Activated CD4-positive, alpha-beta T cell treated with anti-CD3 and anti-CD28 coated beads, Interleukin-2, Interleukin-6, amounts not matched to agents 100 ng/mL and 50 ng/mL, durations not matched to agents 16 hours and 8 hours (primary cell): Measurements from ENCODE around the gene TTLL8.

Source experiments
- DNase-seq: peaks from one replicate; pipeline ENCODE4 v3.0.0-alpha.2; 2020

The TTLL8 gene

GRCh38 chr22:50040717-50041116 lies 17.4 kb downstream of the TTLL8 start:
- no peak for DNase-seq

- DNase-seq = no peak
These were observed 18.2 kb downstream of the TTLL8 start for GRCh38 chr22:50039669-50040443.

GRCh38 chr22:50035976-50036724 lies 21.9 kb downstream of the TTLL8 start:
- no peak for DNase-seq

- DNase-seq = no peak
These were observed 22.8 kb downstream of the TTLL8 start for GRCh38 chr22:50035131-50035881.

- no peak for DNase-seq
These were observed 23.7 kb downstream of the TTLL8 start for GRCh38 chr22:50034126-50035081.

GRCh38 chr22:50032941-50033601 lies 25.0 kb downstream of the TTLL8 start:
- DNase-seq = no peak

GRCh38 chr22:50032109-50032871 lies 25.8 kb downstream of the TTLL8 start:
- no peak for DNase-seq

- no peak for DNase-seq
These were observed 26.7 kb downstream of the TTLL8 start for GRCh38 chr22:50031189-50032091.

- DNase-seq = peak; percentile 94
These were observed 27.6 kb downstream of the TTLL8 start for GRCh38 chr22:50030297-50031188.

- peak; percentile 51 for DNase-seq
These were observed 30.2 kb downstream of the TTLL8 start for GRCh38 chr22:50027639-50028537.

GRCh38 chr22:50025993-50026392 lies 32.1 kb downstream of the TTLL8 start:
- no peak for DNase-seq

GRCh38 chr22:50022171-50022819 lies 35.8 kb downstream of the TTLL8 start:
- no peak for DNase-seq

- DNase-seq = no peak
These were observed 37.5 kb downstream of the TTLL8 start for GRCh38 chr22:50020606-50021005.

GRCh38 chr22:50019316-50019715 lies 38.8 kb downstream of the TTLL8 start:
- no peak for DNase-seq

- DNase-seq = peak; percentile 79
These were observed 39.4 kb downstream of the TTLL8 start for GRCh38 chr22:50018608-50019285.

GRCh38 chr22:50017701-50018224 lies 40.3 kb downstream of the TTLL8 start:
- DNase-seq = no peak
